BLaER1 treated with 17β-estradiol and CSF1 and Interleukin-3, amounts not matched to agents 10 nM and 100 nM (cell line): ENCODE results near the gene FGG.

Experiments
- H3K27ac ChIP-seq, 11 experiments: shearing (Covaris generic); formaldehyde crosslinking; 2 replicates each; pipeline ENCODE4 v1.8.1; 2022
- H3K27me3 ChIP-seq, 11 experiments: shearing (Covaris generic); formaldehyde crosslinking; 2 replicates each; pipeline ENCODE4 v1.8.1; 2022
- H3K36me3 ChIP-seq, 11 experiments: shearing (Covaris generic); formaldehyde crosslinking; 2 replicates each; pipeline ENCODE4 v1.8.1; 2022
- H3K4me1 ChIP-seq, 10 experiments: shearing (Covaris generic); formaldehyde crosslinking; 2 replicates each; pipeline ENCODE4 v1.8.1; 2022
- H3K4me2 ChIP-seq, 11 experiments: shearing (Covaris generic); formaldehyde crosslinking; 2 replicates each; pipeline ENCODE4 v1.8.1; 2022
- H3K4me3 ChIP-seq, 10 experiments: shearing (Covaris generic); formaldehyde crosslinking; 2 replicates each; pipeline ENCODE4 v1.8.1; 2022
- H3K9ac ChIP-seq, 11 experiments: shearing (Covaris generic); formaldehyde crosslinking; 2 replicates each; pipeline ENCODE4 v1.8.1; 2022
- H3K9me3 ChIP-seq, 11 experiments: shearing (Covaris generic); formaldehyde crosslinking; replicated peaks in 1 of 11; 2 replicates each; pipeline ENCODE4 v1.8.1; 2022
- H4K20me1 ChIP-seq, 11 experiments: shearing (Covaris generic); formaldehyde crosslinking; 2 replicates each; pipeline ENCODE4 v1.8.1; 2022
- Cebpa-rat ChIP-seq, 11 experiments: shearing (Covaris generic); IDR thresholded peaks; 2 replicates each; pipeline ENCODE4 v1.8.1; 2022

Gene FGG

GRCh38 chr4:154560824-154561231 is 51.6 kb downstream of the FGG start:
- Histone ChIP-seq H3K4me3 (no peak overlapping the region), H3K27me3 (no peaks in the 10 kb centered on the region), H3K4me1 (no peaks in the 10 kb centered on the region), H3K27ac (no peak overlapping the region), H3K9ac (no peak overlapping the region), H3K4me2 (no peak overlapping the region), H3K36me3 (no peaks in the 10 kb centered on the region), H3K9me3 (peaks cover 0 to 15% (median 0%) of the 10 kb centered on the region in 11 experiments; a peak in 9 of 22 replicates), H4K20me1 (no peaks in the 10 kb centered on the region)
- no peak for TF ChIP-seq Cebpa-rat (IDR thresholded peaks at IDR 0.05)

- Histone ChIP-seq H3K27me3 (no peaks in the 10 kb centered on the region), H3K36me3 (no peaks in the 10 kb centered on the region), H3K4me1 (no peaks in the 10 kb centered on the region), H3K27ac (no peak overlapping the region), H3K9ac (no peak overlapping the region), H4K20me1 (no peaks in the 10 kb centered on the region), H3K4me3 (no peak overlapping the region), H3K4me2 (no peak overlapping the region), H3K9me3 (peaks cover 0 to 15% (median 0%) of the 10 kb centered on the region in 11 experiments; a peak in 9 of 22 replicates)
- no peak for TF ChIP-seq Cebpa-rat (IDR thresholded peaks at IDR 0.05)
Measured at GRCh38 chr4:154560419-154560801, 52.0 kb downstream of the FGG start.

GRCh38 chr4:154559494-154560418 is 52.7 kb downstream of the FGG start:
- no peaks in the 10 kb centered on the region for H4K20me1 ChIP-seq
- H3K9ac ChIP-seq = no peak overlapping the region
- no peak overlapping the region for H3K27ac ChIP-seq
- no peak overlapping the region for H3K4me2 ChIP-seq
- no peak overlapping the region for H3K4me3 ChIP-seq
- no peaks in the 10 kb centered on the region for H3K36me3 ChIP-seq
- no peaks in the 10 kb centered on the region for H3K4me1 ChIP-seq
- H3K27me3 ChIP-seq = no peaks in the 10 kb centered on the region
- no peak for TF ChIP-seq Cebpa-rat (IDR thresholded peaks at IDR 0.05)
- H3K9me3 ChIP-seq = peaks cover 0 to 15% (median 0%) of the 10 kb centered on the region in 11 experiments; a peak in 9 of 22 replicates

- peaks cover 0 to 15% (median 0%) of the 10 kb centered on the region in 11 experiments; a peak in 9 of 22 replicates for H3K9me3 ChIP-seq
Measured at GRCh38 chr4:154559141-154559493, 53.3 kb downstream of the FGG start.

More at GRCh38 chr4:154559141-154559493, 53.3 kb downstream of the FGG start:
- Histone ChIP-seq H3K27ac (no peak overlapping the region), H4K20me1 (no peaks in the 10 kb centered on the region), H3K9ac (no peak overlapping the region), H3K4me2 (no peak overlapping the region), H3K4me1 (no peaks in the 10 kb centered on the region), H3K27me3 (no peaks in the 10 kb centered on the region), H3K4me3 (no peak overlapping the region), H3K36me3 (no peaks in the 10 kb centered on the region)
- TF ChIP-seq Cebpa-rat (IDR thresholded peaks at IDR 0.05) = no peak
